Thoracic aorta (tissue), 2 donors: ENCODE data around the gene DDX6. TPM values are rescaled to one million over a fixed set of nuclear protein-coding genes. Genes with fewer than 3 reads are reported as not detected.
"Not testable (repeated sequence)": the region's sequence is repeated elsewhere in the genome, so short reads cannot be mapped to it uniquely, and the experiment has no call there.

Experiments
- ATAC-seq: fragments of 150-250 bp; one replicate; pipeline ENCODE4 v1.8.0; 2017; ENCODE audit warnings: low read depth; ENCODE audit not compliant: insufficient number of reproducible peaks, low FRiP score
- DNase-seq: peaks from one replicate; pipeline ENCODE4 v3.0.0-alpha.2; 2020; ENCODE audit warnings: low spot score
- H3K27ac ChIP-seq, 2 donors: fragments of 200-600 bp; sonication (generic); 1 replicate in 1 of 2; 2 replicates in 1 of 2; pipeline ENCODE4 v1.5.1; 2016; ENCODE audit warnings: mild to moderate bottlenecking in 2 of 2, moderate library complexity in 2 of 2
- H3K27me3 ChIP-seq: fragments of 200-600 bp; sonication (generic); replicated peaks from 2 replicates; pipeline ENCODE4 v1.6.0; 2016; ENCODE audit warnings: mild to moderate bottlenecking; ENCODE audit not compliant: insufficient read depth
- H3K36me3 ChIP-seq: fragments of 200-600 bp; sonication (generic); one replicate; pipeline ENCODE4 v1.5.1; 2016
- H3K4me1 ChIP-seq, 2 donors: fragments of 200-600 bp; sonication (generic); 1 replicate in 1 of 2; 2 replicates in 1 of 2; pipeline versions ENCODE4 v1.5.1 to v1.6.0; 2016; ENCODE audit warnings: low read depth in 2 of 2, mild to moderate bottlenecking in 1 of 2; ENCODE audit not compliant: control insufficient read depth in 1 of 2
- H3K4me3 ChIP-seq: fragments of 200-600 bp; sonication (generic); 2 replicates; pipeline ENCODE4 v1.5.1; 2016; ENCODE audit warnings: mild to moderate bottlenecking
- H3K9me3 ChIP-seq: fragments of 200-600 bp; sonication (generic); 2 replicates; pipeline ENCODE4 v1.5.1; 2016
- total RNA-seq, 2 donors: library from RNA; depleted of rRNA; stranded (reverse); fragments of >200 nt; gene quantifications; one replicate each; pipeline versions ENCODE4 v1.1.0 to v1.2.3, GENCODE V29; 2016
- TF ChIP-seq, protein P1 (sequence below): fragments of 200-600 bp; sonication (generic); IDR thresholded peaks from one replicate; pipeline ENCODE4 v1.5.1; 2019; ENCODE audit warnings: antibody characterized with exemption

The DDX6 gene
- total RNA-seq, 2 donors from 2014 or later, result 77.2 to 161 TPM

DNA sequence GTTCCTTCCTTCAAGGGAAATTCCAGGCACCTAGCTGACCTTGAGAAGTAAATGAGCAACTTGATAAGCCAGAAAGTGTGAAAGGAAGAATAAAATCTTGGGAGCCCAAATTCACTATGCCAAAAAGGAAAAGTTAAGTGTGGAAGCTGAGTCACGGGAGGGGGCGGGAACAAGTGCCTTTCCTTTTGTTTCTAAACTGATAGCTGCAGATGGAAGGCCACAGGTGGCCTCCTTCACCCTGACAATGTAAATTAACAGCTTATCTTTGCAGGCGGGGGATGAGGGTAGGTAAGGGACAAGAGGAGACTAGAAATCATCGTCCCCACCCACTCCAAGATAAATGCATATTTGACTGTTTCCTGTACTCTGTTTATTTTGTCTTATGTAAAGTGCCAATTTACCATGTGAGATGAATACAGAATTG, 75.1 kb downstream of the DDX6 start:
- H3K27ac ChIP-seq, result peak overlapping the region; percentile 14 to 66
- no peaks in the 10 kb centered on the region for H3K27me3 ChIP-seq
- no peak for DNase-seq
- H3K9me3 ChIP-seq, result no peaks in the 10 kb centered on the region
- H3K36me3 ChIP-seq, result no peaks in the 10 kb centered on the region
- H3K4me3 ChIP-seq, result no peak overlapping the region
- TF ChIP-seq, protein P1, sequence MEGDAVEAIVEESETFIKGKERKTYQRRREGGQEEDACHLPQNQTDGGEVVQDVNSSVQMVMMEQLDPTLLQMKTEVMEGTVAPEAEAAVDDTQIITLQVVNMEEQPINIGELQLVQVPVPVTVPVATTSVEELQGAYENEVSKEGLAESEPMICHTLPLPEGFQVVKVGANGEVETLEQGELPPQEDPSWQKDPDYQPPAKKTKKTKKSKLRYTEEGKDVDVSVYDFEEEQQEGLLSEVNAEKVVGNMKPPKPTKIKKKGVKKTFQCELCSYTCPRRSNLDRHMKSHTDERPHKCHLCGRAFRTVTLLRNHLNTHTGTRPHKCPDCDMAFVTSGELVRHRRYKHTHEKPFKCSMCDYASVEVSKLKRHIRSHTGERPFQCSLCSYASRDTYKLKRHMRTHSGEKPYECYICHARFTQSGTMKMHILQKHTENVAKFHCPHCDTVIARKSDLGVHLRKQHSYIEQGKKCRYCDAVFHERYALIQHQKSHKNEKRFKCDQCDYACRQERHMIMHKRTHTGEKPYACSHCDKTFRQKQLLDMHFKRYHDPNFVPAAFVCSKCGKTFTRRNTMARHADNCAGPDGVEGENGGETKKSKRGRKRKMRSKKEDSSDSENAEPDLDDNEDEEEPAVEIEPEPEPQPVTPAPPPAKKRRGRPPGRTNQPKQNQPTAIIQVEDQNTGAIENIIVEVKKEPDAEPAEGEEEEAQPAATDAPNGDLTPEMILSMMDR, result no peak
- peaks cover 0 to 14% of the 10 kb centered on the region in 2 donors for H3K4me1 ChIP-seq
- no peak for ATAC-seq

DNA sequence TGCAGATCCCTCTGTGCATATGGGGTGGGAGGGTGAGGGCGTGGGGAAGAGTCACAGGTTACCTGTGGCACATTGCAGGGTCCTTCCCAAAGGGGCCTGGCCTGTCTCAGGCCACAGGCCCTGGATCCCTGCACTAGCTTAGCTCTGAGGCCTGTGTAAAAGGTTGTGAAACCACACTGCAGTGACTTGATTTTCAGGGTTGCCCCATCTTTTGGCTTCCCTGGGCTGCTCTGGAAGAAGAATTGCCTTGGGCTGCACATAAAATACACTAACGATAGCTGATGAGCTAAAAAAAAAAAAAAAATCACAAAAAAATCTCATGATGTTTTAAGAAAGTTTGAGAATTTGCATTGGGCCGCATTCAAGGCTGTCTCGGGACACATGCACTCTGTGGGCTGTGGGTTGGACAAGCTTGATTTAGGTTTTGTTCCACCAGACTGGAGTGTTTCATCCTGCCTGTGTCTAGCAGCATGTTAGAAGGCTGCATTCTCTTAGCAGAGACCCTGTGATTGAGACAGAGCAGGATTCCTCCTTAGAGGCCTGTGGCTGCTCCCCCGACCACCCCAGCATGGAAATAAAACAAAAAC, 75.6 kb downstream of the DDX6 start:
- TF ChIP-seq, protein P1, result no peak
- no peak for DNase-seq
- ATAC-seq, result no peak

DNA sequence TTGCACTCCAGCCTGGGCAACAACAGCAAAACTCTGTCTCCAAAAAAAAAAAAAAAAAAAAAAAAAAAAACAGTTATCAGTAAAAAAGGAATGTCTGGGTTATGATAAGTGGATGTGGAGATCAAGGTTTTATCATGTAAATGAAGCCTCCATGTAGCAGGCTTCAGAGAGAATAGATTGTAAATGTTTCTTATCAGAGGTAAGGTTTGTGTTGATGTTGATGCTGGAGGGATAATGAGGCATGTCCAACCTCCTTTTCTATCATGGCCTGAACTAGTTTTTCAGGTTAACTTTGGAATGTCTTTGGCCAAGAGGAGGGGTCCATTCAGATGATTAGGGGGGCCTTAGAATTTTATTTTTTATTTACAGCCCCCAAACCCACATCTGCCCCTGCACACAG, 76.1 kb downstream of the DDX6 start:
- peak overlapping the region in 1 of 2 donors; percentile 66 for H3K27ac ChIP-seq
- H3K9me3 ChIP-seq, result no peaks in the 10 kb centered on the region
- no peaks in the 10 kb centered on the region for H3K27me3 ChIP-seq
- ATAC-seq (no peak), DNase-seq (no peak)
- TF ChIP-seq, protein P1, result no peak
- no peak overlapping the region for H3K4me3 ChIP-seq
- peaks cover 0 to 14% of the 10 kb centered on the region in 2 donors for H3K4me1 ChIP-seq
- H3K36me3 ChIP-seq, result no peaks in the 10 kb centered on the region

More for the DNA sequence above, 75.6 kb downstream of the DDX6 start:
- Histone ChIP-seq H3K4me1 (peaks cover 0 to 14% of the 10 kb centered on the region in 2 donors), H3K27me3 (no peaks in the 10 kb centered on the region), H3K9me3 (no peaks in the 10 kb centered on the region), H3K4me3 (no peak overlapping the region), H3K36me3 (no peaks in the 10 kb centered on the region), H3K27ac (peak overlapping the region; percentile 14 to 66)

DNA sequence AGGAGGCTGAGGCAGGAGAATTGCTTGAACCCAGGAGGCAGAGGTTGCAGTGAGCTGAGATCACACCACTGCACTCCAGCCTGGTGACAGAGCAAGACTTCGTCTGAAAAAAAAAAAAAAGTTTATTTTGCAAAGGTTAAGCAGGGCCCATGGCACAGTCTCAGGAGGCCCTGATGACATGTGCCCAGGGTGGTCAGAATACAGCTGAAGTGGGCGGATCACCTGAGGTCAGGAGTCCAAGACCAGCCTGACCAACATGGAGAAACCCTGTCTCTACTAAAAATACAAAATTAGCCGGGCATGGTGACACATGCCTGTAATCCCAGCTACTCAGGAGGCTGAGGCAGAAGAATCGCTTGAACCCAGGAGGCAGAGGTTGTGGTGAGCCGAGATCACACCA, 76.5 kb downstream of the DDX6 start:
- H3K9me3 ChIP-seq, H3K27ac ChIP-seq, H3K36me3 ChIP-seq, H3K27me3 ChIP-seq, DNase-seq, H3K4me3 ChIP-seq, ATAC-seq: not testable (repeated sequence)
- H3K4me1 ChIP-seq, result peaks cover 0 to 14% of the 10 kb centered on the region in 2 donors

DNA sequence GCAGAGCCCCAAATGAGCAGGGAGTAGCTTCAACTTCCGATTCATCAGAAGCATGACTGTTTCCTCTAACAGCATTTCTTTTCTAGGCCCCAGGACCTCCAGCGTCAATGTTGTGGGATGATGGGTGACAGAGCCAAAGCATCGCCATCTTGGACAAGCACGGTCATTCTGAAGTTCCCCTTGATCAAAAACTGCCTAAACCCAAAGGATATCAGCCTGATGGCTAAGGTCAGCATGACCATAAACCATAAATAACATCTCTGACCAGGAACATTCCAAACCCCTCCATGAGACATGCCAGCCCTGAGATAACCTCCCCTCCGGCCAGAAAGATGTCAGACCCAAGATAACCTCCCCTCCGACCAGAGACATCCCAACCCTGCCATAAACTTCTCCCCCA, 82.7 kb downstream of the DDX6 start:
- no peak for ATAC-seq
- Histone ChIP-seq H3K9me3 (no peaks in the 10 kb centered on the region), H3K36me3 (no peaks in the 10 kb centered on the region), H3K4me3 (no peak overlapping the region), H3K27ac (no peak overlapping the region), H3K27me3 (no peaks in the 10 kb centered on the region), H3K4me1 (no peaks in the 10 kb centered on the region)
- TF ChIP-seq, protein P1, result no peak
- DNase-seq, result no peak

DNA sequence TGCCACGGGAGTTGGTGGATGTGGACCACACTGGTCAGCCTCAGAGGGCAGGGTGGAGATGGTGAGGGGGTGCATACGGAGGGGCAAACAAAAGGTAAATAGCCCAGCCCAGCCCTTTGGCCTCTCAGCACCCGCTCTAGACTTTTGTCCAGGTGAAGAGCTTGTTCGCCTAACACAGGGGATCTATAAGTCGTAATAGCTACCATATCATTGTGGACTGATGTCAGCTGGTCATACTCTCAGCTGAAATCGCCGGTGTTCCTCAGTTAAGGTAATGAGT, 84.5 kb downstream of the DDX6 start:
- Histone ChIP-seq H3K4me1 (no peaks in the 10 kb centered on the region), H3K9me3 (no peaks in the 10 kb centered on the region), H3K27me3 (no peaks in the 10 kb centered on the region), H3K36me3 (no peaks in the 10 kb centered on the region), H3K27ac (no peak overlapping the region), H3K4me3 (no peak overlapping the region)
- DNase-seq, result no peak
- TF ChIP-seq, protein P1, result no peak
- ATAC-seq, result no peak
